Fibroblast of skin of right quadriceps (primary cell): ENCODE results near the gene RBBP8.
A peak's percentile ranks its signal among the peaks of the same experiment; 100 is the strongest.

Experiments used
- DNase-seq: peaks from one replicate; pipeline ENCODE4 v3.0.0-alpha.2; 2013

RBBP8 gene

GRCh38 chr18:23066060-23066459 lies 132.9 kb downstream of the RBBP8 start:
- DNase-seq = peak; percentile 65

- no peak for DNase-seq
Measured at GRCh38 chr18:23066504-23067039, 133.4 kb downstream of the RBBP8 start.

- peak; percentile 46 for DNase-seq
Measured at GRCh38 chr18:23067236-23067635, 134.1 kb downstream of the RBBP8 start.

GRCh38 chr18:23068011-23068410 lies 134.9 kb downstream of the RBBP8 start:
- no peak for DNase-seq

- no peak for DNase-seq
Measured at GRCh38 chr18:23068570-23069310, 135.6 kb downstream of the RBBP8 start.

GRCh38 chr18:23069481-23069880 lies 136.4 kb downstream of the RBBP8 start:
- DNase-seq = no peak

- no peak for DNase-seq
Measured at GRCh38 chr18:23069898-23070297, 136.8 kb downstream of the RBBP8 start.

- peak; percentile 58 for DNase-seq
Measured at GRCh38 chr18:23071285-23071684, 138.2 kb downstream of the RBBP8 start.

- DNase-seq = no peak
Measured at GRCh38 chr18:23072079-23072478, 139.0 kb downstream of the RBBP8 start.

- no peak for DNase-seq
Measured at GRCh38 chr18:23073996-23074606, 141.0 kb downstream of the RBBP8 start.
